ENCODE measurements around the gene MCRS1.

Gene MCRS1

GRCh38 chr12:49566361-49566760 is 1.6 kb downstream of the MCRS1 start:
- H3K4me3 Mint-ChIP-seq: no peak overlapping the region
- peaks cover 24% of the 10 kb centered on the region for H3K4me1 Mint-ChIP-seq
- H3K36me3 Mint-ChIP-seq: peaks cover 13% of the 10 kb centered on the region
- DNase-seq (ENCODE audit: low spot score in 2 of 2) (no peak), ATAC-seq (ENCODE audit: low read depth) (no peak)
- no peaks in the 10 kb centered on the region for H3K27me3 Mint-ChIP-seq
- no peak overlapping the region for H3K27ac Mint-ChIP-seq
- no peaks in the 10 kb centered on the region for H3K9me3 Mint-ChIP-seq

GRCh38 chr12:49565406-49566265 is 2.3 kb downstream of the MCRS1 start:
- Mint-ChIP-seq H3K36me3 (peaks cover 15% of the 10 kb centered on the region), H3K27me3 (no peaks in the 10 kb centered on the region), H3K4me3 (no peak overlapping the region), H3K27ac (no peak overlapping the region), H3K9me3 (no peaks in the 10 kb centered on the region), H3K4me1 (peaks cover 20% of the 10 kb centered on the region)
- ATAC-seq (ENCODE audit: low read depth) (no peak), DNase-seq (ENCODE audit: low spot score in 2 of 2) (no peak)

GRCh38 chr12:49564686-49565405 is 3.1 kb downstream of the MCRS1 start:
- no peak for DNase-seq (ENCODE audit: low spot score in 2 of 2)

GRCh38 chr12:49563951-49564685 is 3.8 kb downstream of the MCRS1 start:
- Mint-ChIP-seq H3K9me3 (no peaks in the 10 kb centered on the region), H3K27me3 (no peaks in the 10 kb centered on the region), H3K4me3 (no peak overlapping the region), H3K36me3 (peaks cover 26% of the 10 kb centered on the region), H3K4me1 (peaks cover 19% of the 10 kb centered on the region), H3K27ac (no peak overlapping the region)
- no peak for ATAC-seq (ENCODE audit: low read depth)
- no peak for DNase-seq (ENCODE audit: low spot score in 2 of 2)

More at GRCh38 chr12:49564686-49565405, 3.1 kb downstream of the MCRS1 start:
- Mint-ChIP-seq H3K36me3 (peaks cover 20% of the 10 kb centered on the region), H3K4me3 (no peak overlapping the region), H3K9me3 (no peaks in the 10 kb centered on the region), H3K27me3 (no peaks in the 10 kb centered on the region), H3K27ac (no peak overlapping the region), H3K4me1 (peaks cover 19% of the 10 kb centered on the region)
- no peak for ATAC-seq (ENCODE audit: low read depth)

- Mint-ChIP-seq H3K9me3 (no peaks in the 10 kb centered on the region), H3K27ac (no peak overlapping the region), H3K4me3 (no peak overlapping the region), H3K27me3 (no peaks in the 10 kb centered on the region), H3K36me3 (peaks cover 31% of the 10 kb centered on the region), H3K4me1 (peaks cover 9% of the 10 kb centered on the region)
- DNase-seq (ENCODE audit: low spot score in 2 of 2): no peak
- no peak for ATAC-seq (ENCODE audit: low read depth)
Measured at GRCh38 chr12:49562831-49563230, 5.1 kb downstream of the MCRS1 start.

- no peak for DNase-seq (ENCODE audit: low spot score in 2 of 2)
- no peak for ATAC-seq (ENCODE audit: low read depth)
- Mint-ChIP-seq H3K27me3 (no peaks in the 10 kb centered on the region), H3K27ac (no peak overlapping the region), H3K36me3 (peaks cover 31% of the 10 kb centered on the region), H3K9me3 (no peaks in the 10 kb centered on the region), H3K4me3 (no peak overlapping the region), H3K4me1 (peaks cover 6% of the 10 kb centered on the region)
Measured at GRCh38 chr12:49562233-49562632, 5.7 kb downstream of the MCRS1 start.

GRCh38 chr12:49560695-49561094 is 7.2 kb downstream of the MCRS1 start:
- Mint-ChIP-seq H3K36me3 (peaks cover 31% of the 10 kb centered on the region), H3K9me3 (no peaks in the 10 kb centered on the region), H3K4me1 (peaks cover 2% of the 10 kb centered on the region), H3K4me3 (no peak overlapping the region), H3K27ac (no peak overlapping the region), H3K27me3 (no peaks in the 10 kb centered on the region)
- no peak for ATAC-seq (ENCODE audit: low read depth)
- DNase-seq (ENCODE audit: low spot score in 2 of 2): no peak

GRCh38 chr12:49559011-49559675 is 8.8 kb downstream of the MCRS1 start:
- Mint-ChIP-seq H3K27ac (no peak overlapping the region), H3K4me3 (no peak overlapping the region), H3K4me1 (peaks cover 2% of the 10 kb centered on the region), H3K36me3 (peaks cover 31% of the 10 kb centered on the region), H3K27me3 (no peaks in the 10 kb centered on the region), H3K9me3 (no peaks in the 10 kb centered on the region)
- ATAC-seq (ENCODE audit: low read depth): no peak
- no peak for DNase-seq (ENCODE audit: low spot score in 2 of 2)

GRCh38 chr12:49558526-49558925 is 9.4 kb downstream of the MCRS1 start:
- Mint-ChIP-seq H3K27ac (no peak overlapping the region), H3K36me3 (peaks cover 27% of the 10 kb centered on the region), H3K4me1 (peaks cover 4% of the 10 kb centered on the region), H3K27me3 (no peaks in the 10 kb centered on the region), H3K4me3 (no peak overlapping the region), H3K9me3 (no peaks in the 10 kb centered on the region)
- DNase-seq (ENCODE audit: low spot score in 2 of 2): no peak
- no peak for ATAC-seq (ENCODE audit: low read depth)

GRCh38 chr12:49557917-49558215 is 10.1 kb downstream of the MCRS1 start:
- Mint-ChIP-seq H3K4me3 (no peak overlapping the region), H3K9me3 (no peaks in the 10 kb centered on the region), H3K27me3 (no peaks in the 10 kb centered on the region), H3K36me3 (peaks cover 25% of the 10 kb centered on the region), H3K27ac (no peak overlapping the region), H3K4me1 (peaks cover 6% of the 10 kb centered on the region)
- DNase-seq (ENCODE audit: low spot score in 2 of 2): no peak
- no peak for ATAC-seq (ENCODE audit: low read depth)

GRCh38 chr12:49557187-49557916 is 10.6 kb downstream of the MCRS1 start:
- DNase-seq (ENCODE audit: low spot score in 2 of 2): no peak
- Mint-ChIP-seq H3K27me3 (peaks cover 3% of the 10 kb centered on the region), H3K36me3 (peaks cover 23% of the 10 kb centered on the region), H3K9me3 (no peaks in the 10 kb centered on the region), H3K27ac (no peak overlapping the region), H3K4me3 (no peak overlapping the region), H3K4me1 (peaks cover 10% of the 10 kb centered on the region)
- no peak for ATAC-seq (ENCODE audit: low read depth)

GRCh38 chr12:49556391-49557186 is 11.4 kb downstream of the MCRS1 start:
- DNase-seq (ENCODE audit: low spot score in 2 of 2) (no peak), ATAC-seq (ENCODE audit: low read depth) (no peak)
- Mint-ChIP-seq H3K27me3 (peaks cover 4% of the 10 kb centered on the region), H3K4me1 (peaks cover 9% of the 10 kb centered on the region), H3K27ac (no peak overlapping the region), H3K4me3 (no peak overlapping the region), H3K9me3 (no peaks in the 10 kb centered on the region), H3K36me3 (peaks cover 20% of the 10 kb centered on the region)

Data from memory B cell (primary cell).